Stimulated activated CD4-positive, alpha-beta T cell treated with anti-CD3 and anti-CD28 coated beads, Interleukin-12 subunit alpha, Interleukin-12 subunit beta, amount 100 ng/mL, for 24 hours (primary cell): ENCODE data around the gene ZNF334.
A peak's percentile ranks its signal among the peaks of the same experiment; 100 is the strongest.

ENCODE experiments used
- DNase-seq, 2 experiments: peaks; one replicate each; pipeline ENCODE4 v3.0.0-alpha.2; 2020; ENCODE audit warnings: low read depth in 2 of 2

Gene ZNF334

DNA sequence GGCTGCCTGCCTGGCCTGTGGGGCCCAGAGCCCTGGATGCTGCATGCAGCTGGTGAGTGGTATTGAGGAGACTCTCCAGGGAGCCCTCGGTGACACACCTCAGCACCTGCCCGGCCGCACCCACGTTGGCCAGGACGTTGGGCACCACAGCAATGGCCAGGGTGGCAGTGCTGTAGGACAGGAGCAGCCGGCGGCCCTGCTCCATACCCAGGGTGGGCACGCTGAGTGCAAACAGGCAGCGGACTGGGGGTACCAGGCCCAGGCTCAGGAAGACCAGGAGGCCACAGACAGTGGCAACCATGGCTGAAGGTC lies 32.4 kb upstream of the ZNF334 start:
- DNase-seq: no peak

DNA sequence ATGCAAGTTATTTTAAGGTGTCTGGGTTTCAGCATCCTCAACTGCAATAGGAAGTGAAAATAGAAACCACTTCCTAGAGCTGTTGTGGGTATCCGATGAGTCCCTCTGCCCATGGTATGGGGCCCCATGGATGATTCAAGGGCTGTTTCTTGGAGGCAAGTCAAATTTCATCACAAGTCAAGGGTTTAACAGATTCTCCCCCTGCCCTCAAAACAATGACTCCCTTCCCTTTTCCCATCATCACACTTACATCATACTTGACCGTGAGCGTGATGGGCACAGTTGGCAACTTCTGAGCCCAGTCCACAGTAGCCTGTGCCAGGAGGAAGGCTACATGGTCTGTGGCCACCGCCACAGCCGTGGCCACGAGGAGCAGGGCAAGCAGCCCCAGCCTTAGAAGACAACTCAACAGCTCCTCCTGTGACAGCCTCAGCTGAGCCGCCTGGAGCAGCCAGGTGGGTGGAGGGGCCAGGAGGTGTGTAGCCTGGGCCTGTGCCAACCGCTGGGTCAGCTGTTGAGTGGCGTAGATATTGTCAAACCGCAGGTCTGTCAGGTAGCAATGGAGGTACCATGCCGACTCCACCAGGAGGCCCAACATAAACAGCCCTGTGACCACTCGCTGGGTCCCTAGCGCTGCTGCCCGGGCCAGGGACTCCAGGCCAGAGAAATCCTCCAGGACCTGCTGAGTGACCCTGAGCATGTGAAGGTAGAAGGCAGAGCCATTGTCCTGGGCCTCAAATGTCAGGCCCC lies 31.9 kb upstream of the ZNF334 start:
- peak in 1 of 2 experiments; percentile 22 for DNase-seq

DNA sequence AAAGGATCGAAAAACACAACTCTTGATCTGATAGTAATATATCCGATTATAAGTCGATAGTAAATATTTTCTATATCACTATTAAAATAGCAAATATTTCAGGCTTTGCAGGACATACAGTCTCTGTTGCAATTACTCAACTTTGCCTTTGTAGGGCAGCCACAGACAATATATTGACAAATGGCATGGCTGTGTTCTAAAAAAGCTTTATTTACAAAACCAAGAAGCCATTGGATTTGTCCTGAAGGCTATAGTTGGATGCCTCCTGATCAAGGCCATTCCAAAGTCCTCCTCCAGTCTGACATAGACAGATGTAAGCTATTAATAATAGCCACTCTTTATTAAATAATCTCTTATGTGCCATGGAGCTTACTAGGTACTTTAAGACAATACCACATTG lies 31.2 kb upstream of the ZNF334 start:
- no peak for DNase-seq

DNA sequence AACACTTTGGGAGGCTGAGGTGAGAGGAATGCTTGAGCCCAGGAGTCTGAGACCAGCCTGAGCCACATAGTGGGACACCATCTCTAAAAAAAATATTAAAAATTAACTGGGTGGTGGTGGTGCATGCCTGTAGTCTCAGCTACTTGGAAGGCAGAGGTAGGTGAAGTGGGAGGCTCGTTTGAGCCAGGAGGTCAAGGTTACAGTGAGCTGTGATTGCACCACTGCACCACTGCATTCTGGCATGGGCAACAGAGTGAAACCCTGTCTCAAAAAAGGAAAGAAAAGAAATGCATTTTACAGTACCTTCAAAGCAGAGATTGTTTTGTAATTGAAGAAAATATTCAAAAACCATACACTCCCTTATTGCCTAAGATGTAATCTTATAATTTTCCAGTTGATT lies 30.6 kb upstream of the ZNF334 start:
- no peak for DNase-seq

- DNase-seq: no peak
These were observed 29.7 kb upstream of the ZNF334 start for GRCh38 chr20:46543033-46543432.

DNA sequence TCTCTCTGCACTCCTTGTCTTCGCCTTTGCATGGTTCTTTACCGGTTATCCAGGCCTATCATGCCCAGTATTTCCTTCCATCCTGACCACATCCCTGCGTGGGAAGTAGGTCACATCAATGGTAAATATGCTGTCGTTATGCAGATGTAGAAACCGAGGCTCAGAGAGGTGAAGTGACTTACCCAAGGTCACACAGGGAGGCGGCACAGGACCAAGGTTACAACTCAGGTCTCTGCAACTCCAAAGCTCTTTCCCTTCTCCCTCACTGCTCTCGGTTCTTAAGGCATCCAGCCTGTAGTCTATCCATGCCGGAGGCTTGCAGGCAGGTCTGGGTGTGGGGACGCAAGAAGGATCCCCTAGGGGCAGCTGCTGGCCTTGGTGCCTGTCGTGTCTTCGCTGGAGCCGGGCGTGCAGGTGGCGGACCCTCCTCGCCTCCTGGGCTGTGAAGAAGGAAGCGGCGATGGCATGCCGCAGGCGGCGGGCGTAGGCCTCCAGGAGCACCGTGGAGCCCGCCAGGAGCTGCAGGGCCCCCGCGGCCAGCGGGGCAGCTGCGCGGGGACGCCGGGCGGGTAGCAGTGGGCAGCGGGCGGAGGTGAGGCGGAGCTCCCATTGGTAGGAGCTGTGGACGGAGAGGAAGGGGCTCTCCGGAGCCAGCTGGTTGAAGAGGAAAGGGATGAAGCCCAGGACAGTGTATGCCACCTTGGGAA lies 28.0 kb upstream of the ZNF334 start:
- DNase-seq: no peak

- DNase-seq: no peak
These were observed 25.8 kb upstream of the ZNF334 start for GRCh38 chr20:46539113-46539512.

DNA sequence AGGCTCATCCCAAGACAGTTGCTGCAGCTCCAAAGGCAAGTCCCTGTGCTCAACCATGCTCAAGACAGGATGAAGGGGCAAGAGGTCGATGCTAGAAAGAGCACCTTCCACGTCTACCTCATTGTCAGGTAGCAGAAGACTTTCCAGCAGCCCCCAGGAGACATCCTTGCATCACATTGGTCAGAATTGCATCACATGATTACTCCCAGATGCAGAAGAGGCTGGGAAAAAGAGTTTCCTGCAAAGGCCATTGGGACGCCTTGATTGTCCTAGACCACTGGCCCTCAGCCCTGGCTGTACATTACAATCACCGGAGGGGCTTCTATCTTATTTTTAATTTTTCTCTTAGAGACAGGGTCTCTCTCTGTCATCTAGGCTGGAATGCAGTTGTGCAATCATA lies 17.3 kb upstream of the ZNF334 start:
- no peak for DNase-seq

GRCh38 chr20:46523696-46524328 lies 10.5 kb upstream of the ZNF334 start:
- no peak for DNase-seq

GRCh38 chr20:46523108-46523507 lies 9.7 kb upstream of the ZNF334 start:
- no peak for DNase-seq

- peak in 1 of 2 experiments; percentile 35 for DNase-seq
These were observed 7.7 kb upstream of the ZNF334 start for GRCh38 chr20:46520976-46521579.

GRCh38 chr20:46520540-46520939 lies 7.2 kb upstream of the ZNF334 start:
- no peak for DNase-seq

DNA sequence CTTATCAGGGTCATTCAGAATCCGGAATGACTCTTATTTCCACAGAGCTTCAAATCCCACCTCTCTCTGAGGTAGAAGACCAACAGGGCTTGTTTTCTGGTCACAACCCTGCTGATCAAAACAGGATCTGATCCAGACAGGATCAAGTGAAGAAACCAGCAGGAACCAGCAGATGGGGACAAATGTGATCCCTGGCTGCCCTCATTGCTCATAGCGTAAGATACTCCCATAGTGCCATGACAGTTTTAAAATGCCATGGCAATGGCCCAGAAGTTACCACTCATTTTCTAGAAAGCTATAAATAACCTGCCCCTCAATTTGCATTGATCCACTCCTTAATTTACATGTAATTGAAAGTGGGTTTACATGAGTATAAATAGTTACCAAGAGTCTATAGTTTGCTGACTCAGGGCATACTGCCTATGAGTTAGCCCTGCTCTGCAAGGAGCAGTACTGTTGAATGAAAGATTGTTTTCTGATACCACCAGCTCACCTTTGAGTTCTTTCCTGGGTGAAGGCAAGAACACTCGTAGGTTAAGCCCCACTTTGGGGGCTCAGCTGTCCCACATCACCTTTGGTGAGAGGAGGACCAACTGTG lies 6.2 kb upstream of the ZNF334 start:
- no peak for DNase-seq

DNA sequence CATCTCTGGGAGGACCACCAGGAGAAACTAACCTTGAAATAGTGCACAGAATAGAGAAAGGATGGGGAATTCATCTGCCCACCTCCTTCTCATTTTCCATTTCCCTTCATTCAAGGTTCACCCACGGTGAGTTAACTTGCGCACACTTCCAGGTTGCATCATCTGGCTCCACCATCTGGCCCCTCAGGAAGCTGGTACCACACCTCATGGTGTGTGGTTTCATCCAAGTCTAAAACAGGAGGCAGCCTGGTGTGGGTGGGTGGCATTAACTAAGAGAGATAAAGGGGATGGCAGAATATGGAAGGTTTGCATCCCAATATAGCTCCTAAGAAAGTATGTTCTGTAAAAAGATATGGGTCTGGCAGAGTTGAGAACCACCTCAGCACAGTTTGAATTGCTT lies 3.8 kb downstream of the ZNF334 start:
- no peak for DNase-seq

GRCh38 chr20:46507760-46508407 lies 5.5 kb downstream of the ZNF334 start:
- no peak for DNase-seq

GRCh38 chr20:46505506-46505905 lies 7.9 kb downstream of the ZNF334 start:
- no peak for DNase-seq

- no peak for DNase-seq
These were observed 11.4 kb downstream of the ZNF334 start for GRCh38 chr20:46501961-46502360.

- DNase-seq: no peak
These were observed 11.9 kb downstream of the ZNF334 start for GRCh38 chr20:46501337-46501942.

- no peak for DNase-seq
These were observed 19.3 kb downstream of the ZNF334 start for GRCh38 chr20:46494077-46494476.

GRCh38 chr20:46491354-46491753 lies 22.0 kb downstream of the ZNF334 start:
- no peak for DNase-seq

DNA sequence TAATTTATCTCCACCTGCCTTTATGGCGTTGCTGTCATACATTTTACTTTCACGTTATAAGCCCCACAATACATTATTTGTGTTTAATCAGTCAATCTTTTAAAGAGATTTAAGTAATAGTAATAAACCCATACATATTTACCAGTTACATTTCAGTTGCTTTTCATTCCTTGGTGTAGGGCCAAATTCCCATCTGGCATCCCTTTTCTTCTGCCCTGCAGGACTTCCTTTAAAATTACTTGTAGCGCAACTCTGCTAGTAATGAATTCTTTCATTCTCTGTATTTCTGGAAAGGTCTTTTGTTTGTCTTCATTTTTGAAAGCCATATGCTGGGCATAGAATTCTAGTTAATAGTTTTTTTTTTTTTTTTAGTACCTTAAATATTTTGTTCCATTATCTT lies 24.9 kb downstream of the ZNF334 start:
- no peak for DNase-seq
